Stimulated activated CD4-positive, alpha-beta T cell treated with anti-CD3 and anti-CD28 coated beads, TNF-alpha, amount 100 ng/mL, for 24 hours (primary cell): ENCODE measurements around the gene BCAS3.
A peak's percentile ranks its signal among the peaks of the same experiment; 100 is the strongest.
"Not testable (repeated sequence)": the region's sequence is repeated elsewhere in the genome, so short reads cannot be mapped to it uniquely, and the experiment has no call there.

Source experiments
- DNase-seq, 3 experiments: peaks; one replicate each; pipeline ENCODE4 v3.0.0-alpha.2; 2020; ENCODE audit warnings: low read depth in 3 of 3

BCAS3 gene

GRCh38 chr17:60677308-60678117 is at the start of gene BCAS3:
BCAS3 (plus strand) TSS chr17:60677851.
- peak; percentile 93 to 96 (median 95) for DNase-seq

- no peak for DNase-seq
These were observed 49.3 kb upstream of the BCAS3 start for GRCh38 chr17:60628252-60628889.

- DNase-seq, result no peak
These were observed 48.5 kb upstream of the BCAS3 start for GRCh38 chr17:60629120-60629519.

- no peak for DNase-seq
These were observed 47.3 kb upstream of the BCAS3 start for GRCh38 chr17:60630352-60630751.

GRCh38 chr17:60631119-60631518 is 46.5 kb upstream of the BCAS3 start:
- no peak for DNase-seq

- no peak for DNase-seq
These were observed 40.0 kb upstream of the BCAS3 start for GRCh38 chr17:60637683-60638082.

- no peak for DNase-seq
These were observed 38.7 kb upstream of the BCAS3 start for GRCh38 chr17:60639019-60639330.

- DNase-seq, result no peak
These were observed 37.1 kb upstream of the BCAS3 start for GRCh38 chr17:60640503-60640902.

GRCh38 chr17:60641126-60641525 is 36.5 kb upstream of the BCAS3 start:
- DNase-seq, result no peak

GRCh38 chr17:60641810-60642220 is 35.8 kb upstream of the BCAS3 start:
- DNase-seq, result peak; percentile 6 to 30 (median 24)

- DNase-seq, result no peak
These were observed 31.6 kb upstream of the BCAS3 start for GRCh38 chr17:60645918-60646523.

GRCh38 chr17:60646701-60647100 is 30.9 kb upstream of the BCAS3 start:
- no peak for DNase-seq

GRCh38 chr17:60647705-60648104 is 29.9 kb upstream of the BCAS3 start:
- DNase-seq, result no peak

- no peak for DNase-seq
These were observed 25.0 kb upstream of the BCAS3 start for GRCh38 chr17:60652454-60653247.

- DNase-seq, result no peak
These were observed 24.1 kb upstream of the BCAS3 start for GRCh38 chr17:60653569-60653968.

- DNase-seq, result no peak
These were observed 21.2 kb upstream of the BCAS3 start for GRCh38 chr17:60656499-60656898.

- no peak for DNase-seq
These were observed 18.5 kb upstream of the BCAS3 start for GRCh38 chr17:60659156-60659555.

GRCh38 chr17:60661489-60661888 is 16.2 kb upstream of the BCAS3 start:
- DNase-seq, result no peak

- DNase-seq, result no peak
These were observed 13.6 kb upstream of the BCAS3 start for GRCh38 chr17:60664022-60664421.

GRCh38 chr17:60665602-60666001 is 12.0 kb upstream of the BCAS3 start:
- no peak for DNase-seq

- not testable (repeated sequence) for DNase-seq
These were observed 8.9 kb upstream of the BCAS3 start for GRCh38 chr17:60668741-60669140.

GRCh38 chr17:60671482-60671881 is 6.2 kb upstream of the BCAS3 start:
- no peak for DNase-seq
